ENCODE measurements around the gene LYRM4.

DNA sequence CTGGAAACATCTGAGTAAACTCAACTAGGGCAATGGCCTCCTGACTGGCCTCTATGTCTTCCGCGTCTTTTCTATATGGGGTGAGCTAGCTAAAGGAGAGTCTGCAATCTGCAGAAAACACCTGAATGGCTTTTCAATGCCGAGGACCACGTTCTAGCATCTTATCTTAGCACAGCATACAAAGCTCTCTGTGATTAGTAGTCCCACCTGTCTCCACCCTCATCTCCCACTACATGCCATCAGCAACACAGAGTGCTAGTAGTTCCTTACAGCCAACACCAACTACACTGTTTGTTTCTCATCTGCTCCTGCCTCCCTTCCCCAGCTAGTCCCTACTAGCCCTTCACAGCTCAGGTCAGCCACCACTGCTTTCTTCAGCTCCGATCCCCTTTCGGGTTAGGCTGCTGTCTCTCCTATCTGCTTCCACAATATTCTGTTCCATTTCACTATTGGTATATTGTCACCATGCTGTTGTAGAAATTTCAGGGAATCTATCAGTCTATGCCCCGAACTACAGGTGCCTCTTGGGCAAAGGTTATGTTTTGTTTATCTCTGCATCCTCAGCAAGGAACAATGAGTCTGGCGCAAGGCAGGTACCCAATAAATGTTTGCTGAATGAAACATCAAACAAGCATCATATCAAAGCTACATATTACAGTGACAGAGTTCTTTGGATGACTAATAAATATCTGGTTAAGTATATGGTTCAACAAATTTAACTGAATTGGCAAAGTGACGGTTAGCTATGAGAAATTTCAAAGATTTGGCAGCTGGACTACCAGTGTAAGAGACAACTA, 12.2 kb downstream of the LYRM4 start:
- TF ChIP-seq GATA2 (IDR thresholded peaks at IDR 0.05; ENCODE audit: low read depth, low read length) (no peak), GATA3 (IDR thresholded peaks at IDR 0.05; ENCODE audit: low read depth, low read length) (no peak)

Data from SH-SY5Y (cell line).